ENCODE measurements around the gene ODF2.

The ODF2 gene

GRCh38 chr9:128416014-128416413, 39.8 kb upstream of the ODF2 start:
- Histone ChIP-seq H3K4me1 (ENCODE audit: insufficient read depth, poor library complexity, severe bottlenecking) (no peaks in the 10 kb centered on the region), H3K27ac (ENCODE audit: poor library complexity, severe bottlenecking) (no peak overlapping the region), H3K36me3 (ENCODE audit: low read depth) (no peaks in the 10 kb centered on the region), H3K4me3 (ENCODE audit: severe bottlenecking) (no peak overlapping the region), H3K9me3 (ENCODE audit: severe bottlenecking) (no peaks in the 10 kb centered on the region), H3K27me3 (ENCODE audit: insufficient read depth, poor library complexity, severe bottlenecking) (no peaks in the 10 kb centered on the region)
- no peak for ATAC-seq (ENCODE audit: low read depth)
- DNase-seq (ENCODE audit: low spot score), result no peak
- TF ChIP-seq CTCF (IDR thresholded peaks at IDR 0.05; ENCODE audit: poor library complexity, severe bottlenecking), result no peak

- Histone ChIP-seq H3K27ac (ENCODE audit: poor library complexity, severe bottlenecking) (no peak overlapping the region), H3K36me3 (ENCODE audit: low read depth) (no peaks in the 10 kb centered on the region), H3K4me3 (ENCODE audit: severe bottlenecking) (no peak overlapping the region), H3K4me1 (ENCODE audit: insufficient read depth, poor library complexity, severe bottlenecking) (no peaks in the 10 kb centered on the region), H3K9me3 (ENCODE audit: severe bottlenecking) (no peaks in the 10 kb centered on the region), H3K27me3 (ENCODE audit: insufficient read depth, poor library complexity, severe bottlenecking) (no peaks in the 10 kb centered on the region)
- TF ChIP-seq CTCF (IDR thresholded peaks at IDR 0.05; ENCODE audit: poor library complexity, severe bottlenecking), result no peak
- DNase-seq (ENCODE audit: low spot score) (no peak), ATAC-seq (ENCODE audit: low read depth) (no peak)
Observed at GRCh38 chr9:128416432-128417019, 39.3 kb upstream of the ODF2 start.

- ATAC-seq (ENCODE audit: low read depth) (no peak), DNase-seq (ENCODE audit: low spot score) (no peak)
- no peak for TF ChIP-seq CTCF (IDR thresholded peaks at IDR 0.05; ENCODE audit: poor library complexity, severe bottlenecking)
- H3K27ac ChIP-seq (ENCODE audit: poor library complexity, severe bottlenecking), result no peak overlapping the region
- H3K4me3 ChIP-seq (ENCODE audit: severe bottlenecking), result no peak overlapping the region
- no peaks in the 10 kb centered on the region for H3K4me1 ChIP-seq (ENCODE audit: insufficient read depth, poor library complexity, severe bottlenecking)
- no peaks in the 10 kb centered on the region for H3K27me3 ChIP-seq (ENCODE audit: insufficient read depth, poor library complexity, severe bottlenecking)
- no peaks in the 10 kb centered on the region for H3K36me3 ChIP-seq (ENCODE audit: low read depth)
- H3K9me3 ChIP-seq (ENCODE audit: severe bottlenecking), result no peaks in the 10 kb centered on the region
Observed at GRCh38 chr9:128419061-128419925, 36.5 kb upstream of the ODF2 start.

GRCh38 chr9:128420060-128420650, 35.7 kb upstream of the ODF2 start:
- H3K4me1 ChIP-seq (ENCODE audit: insufficient read depth, poor library complexity, severe bottlenecking), result no peaks in the 10 kb centered on the region
- peak; percentile 94 for TF ChIP-seq CTCF (IDR thresholded peaks at IDR 0.05; ENCODE audit: poor library complexity, severe bottlenecking)
- H3K36me3 ChIP-seq (ENCODE audit: low read depth), result no peaks in the 10 kb centered on the region
- DNase-seq (ENCODE audit: low spot score) (no peak), ATAC-seq (ENCODE audit: low read depth) (peak; percentile 78)
- no peaks in the 10 kb centered on the region for H3K27me3 ChIP-seq (ENCODE audit: insufficient read depth, poor library complexity, severe bottlenecking)
- peak overlapping the region; percentile 40 for H3K27ac ChIP-seq (ENCODE audit: poor library complexity, severe bottlenecking)
- peak overlapping the region; percentile 85 for H3K4me3 ChIP-seq (ENCODE audit: severe bottlenecking)
- H3K9me3 ChIP-seq (ENCODE audit: severe bottlenecking), result no peaks in the 10 kb centered on the region

Data from RWPE2 (cell line).